G401 (cell line): ENCODE results near the gene POP7. TPM values are rescaled to one million over a fixed set of nuclear protein-coding genes. Genes with fewer than 3 reads are reported as not detected.

Source experiments
- DNase-seq: peaks from one replicate; pipeline ENCODE4 v3.0.0-alpha.2; 2015; ENCODE audit warnings: low spot score
- in situ Hi-C: cut with HindIII; loops from 2 replicates; pipeline ENCODE4 v1.10.0; 2016; ENCODE audit warnings: low sequenced_read_pairs, mixed read lengths
- total RNA-seq: library from RNA; depleted of rRNA; stranded (reverse); fragments of >200 nt; shearing (Covaris generic); gene quantifications from 2 replicates; pipeline ENCODE4 v1.2.3, GENCODE V29; 2014

The POP7 gene
- total RNA-seq, 1 experiment from 2014 or later = 116 TPM

DNA sequence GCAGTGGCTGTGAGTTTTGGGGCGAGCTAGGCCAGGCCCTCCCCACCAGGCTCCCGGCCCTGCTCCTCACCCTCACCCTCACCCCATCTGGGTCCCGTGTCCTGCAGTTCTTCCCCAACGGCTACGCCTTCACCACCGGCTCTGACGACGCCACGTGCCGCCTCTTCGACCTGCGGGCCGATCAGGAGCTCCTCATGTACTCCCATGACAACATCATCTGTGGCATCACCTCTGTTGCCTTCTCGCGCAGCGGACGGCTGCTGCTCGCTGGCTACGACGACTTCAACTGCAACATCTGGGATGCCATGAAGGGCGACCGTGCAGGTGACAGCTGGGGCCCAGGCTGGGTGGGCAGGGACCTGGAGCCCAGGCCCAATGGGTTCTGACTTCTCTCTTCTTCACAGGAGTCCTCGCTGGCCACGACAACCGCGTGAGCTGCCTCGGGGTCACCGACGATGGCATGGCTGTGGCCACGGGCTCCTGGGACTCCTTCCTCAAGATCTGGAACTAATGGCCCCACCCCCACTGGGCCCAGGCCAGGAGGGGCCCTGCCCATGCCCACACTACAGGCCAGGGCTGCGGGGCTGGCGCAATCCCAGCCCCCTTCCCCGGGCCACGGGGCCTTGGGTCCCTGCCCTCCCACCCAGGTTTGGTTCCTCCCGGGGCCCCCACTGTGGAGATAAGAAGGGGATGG, 27.5 kb upstream of the POP7 start:
- in situ Hi-C loops = no loop called here
- DNase-seq = no peak

- no peak for DNase-seq
- in situ Hi-C loops = no loop called here
These were observed 26.6 kb upstream of the POP7 start for GRCh38 chr7:100679129-100679926.

- DNase-seq = peak; percentile 46
- in situ Hi-C loops = no loop called here
These were observed 25.9 kb upstream of the POP7 start for GRCh38 chr7:100679927-100680575.

DNA sequence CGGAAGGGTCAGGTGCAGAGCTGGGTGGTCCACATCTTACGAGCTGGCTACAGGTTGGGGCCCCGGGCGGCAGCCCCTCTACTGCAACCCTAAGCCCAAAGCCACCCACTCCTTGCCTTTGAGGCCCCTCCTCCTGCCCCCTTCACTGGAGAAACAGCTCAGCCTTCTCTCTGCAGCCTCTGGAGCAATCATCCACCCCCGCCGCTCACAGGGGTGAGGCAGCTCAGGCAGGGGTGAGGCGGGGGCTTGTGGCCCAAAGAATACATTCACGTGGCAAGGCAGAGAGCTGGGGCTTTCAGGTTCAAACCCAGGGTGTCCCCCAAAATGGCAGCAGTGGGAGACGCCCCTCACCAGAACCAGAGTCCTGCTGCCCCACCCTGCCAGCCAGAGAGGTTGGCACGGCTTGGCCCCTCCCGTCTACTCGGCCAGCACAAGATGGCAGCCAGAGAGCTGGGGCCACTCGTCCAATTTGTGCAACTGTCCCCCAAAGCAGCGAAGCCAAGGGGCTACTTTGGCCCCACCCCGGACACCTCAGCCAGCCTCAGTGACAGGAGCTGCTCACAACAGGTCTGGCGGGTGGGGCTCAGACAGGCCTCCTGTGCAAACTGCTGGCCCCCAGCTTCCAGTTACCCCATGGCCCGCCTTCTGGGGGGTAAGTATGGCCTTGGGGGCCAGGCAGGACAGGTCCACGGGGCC, 25.2 kb upstream of the POP7 start:
- no peak for DNase-seq
- in situ Hi-C loops = no loop called here

- in situ Hi-C loops = no loop called here
- DNase-seq = no peak
These were observed 24.3 kb upstream of the POP7 start for GRCh38 chr7:100681491-100682227.

DNA sequence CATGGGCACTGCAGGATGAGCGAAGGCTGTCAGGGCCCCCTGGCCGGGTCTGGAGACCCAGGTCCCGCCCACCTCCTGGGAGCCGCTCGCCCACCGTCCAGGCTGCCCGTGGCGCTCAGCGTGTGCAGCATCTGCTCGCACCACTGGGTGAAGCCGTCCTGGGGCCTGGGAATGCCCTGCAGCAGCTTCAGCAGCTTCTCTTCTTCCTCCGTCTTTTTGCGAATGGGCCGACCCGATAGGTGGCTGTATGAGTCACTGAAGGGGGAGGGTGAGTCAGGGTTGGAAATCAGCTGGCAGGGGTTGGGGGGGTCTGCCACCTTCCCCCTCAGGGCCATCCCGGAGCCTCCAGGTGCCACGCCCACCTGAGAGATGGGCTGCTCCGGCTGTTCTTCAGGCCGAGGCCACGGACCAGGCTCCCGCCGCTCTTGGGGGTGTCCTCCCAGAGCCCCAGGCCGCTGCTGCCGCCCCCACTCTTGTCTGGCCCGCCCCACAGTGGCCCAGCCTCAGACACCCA, 23.6 kb upstream of the POP7 start:
- DNase-seq = no peak
- in situ Hi-C loops = no loop called here

- no peak for DNase-seq
- in situ Hi-C loops = no loop called here
These were observed 22.8 kb upstream of the POP7 start for GRCh38 chr7:100682991-100683658.

GRCh38 chr7:100683659-100684533, 22.0 kb upstream of the POP7 start:
- in situ Hi-C loops = no loop called here
- DNase-seq = no peak

GRCh38 chr7:100684534-100685042, 21.3 kb upstream of the POP7 start:
- no peak for DNase-seq

GRCh38 chr7:100685049-100685605, 20.8 kb upstream of the POP7 start:
- in situ Hi-C loops = no loop called here
- DNase-seq = no peak

More at GRCh38 chr7:100684534-100685042, 21.3 kb upstream of the POP7 start:
- in situ Hi-C loops = no loop called here

DNA sequence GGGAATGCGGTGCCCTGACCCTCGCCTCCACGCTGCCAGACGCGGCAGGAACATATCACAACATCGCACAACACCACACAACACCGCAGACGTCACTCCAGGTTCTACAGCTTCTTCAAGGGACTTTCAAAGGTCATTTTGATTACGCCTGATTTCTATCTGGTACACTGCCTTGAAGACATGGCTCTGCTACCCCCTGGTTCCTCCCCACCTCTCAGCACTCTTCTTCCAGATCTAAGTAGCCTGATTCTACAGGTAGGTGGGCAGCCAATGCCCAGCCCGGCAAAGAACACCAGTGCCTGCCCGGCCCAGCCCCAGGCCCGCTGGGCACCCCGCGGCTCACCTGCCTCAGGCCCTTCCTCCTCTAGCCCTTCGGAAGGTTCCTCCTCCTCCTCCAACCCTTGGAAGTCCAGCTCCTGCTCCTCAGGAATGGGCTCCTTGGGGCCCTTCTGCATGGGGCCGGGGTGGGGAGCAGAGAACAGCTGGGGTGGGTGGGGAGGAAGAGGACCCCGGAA, 20.2 kb upstream of the POP7 start:
- in situ Hi-C loops = no loop called here
- DNase-seq = no peak

DNA sequence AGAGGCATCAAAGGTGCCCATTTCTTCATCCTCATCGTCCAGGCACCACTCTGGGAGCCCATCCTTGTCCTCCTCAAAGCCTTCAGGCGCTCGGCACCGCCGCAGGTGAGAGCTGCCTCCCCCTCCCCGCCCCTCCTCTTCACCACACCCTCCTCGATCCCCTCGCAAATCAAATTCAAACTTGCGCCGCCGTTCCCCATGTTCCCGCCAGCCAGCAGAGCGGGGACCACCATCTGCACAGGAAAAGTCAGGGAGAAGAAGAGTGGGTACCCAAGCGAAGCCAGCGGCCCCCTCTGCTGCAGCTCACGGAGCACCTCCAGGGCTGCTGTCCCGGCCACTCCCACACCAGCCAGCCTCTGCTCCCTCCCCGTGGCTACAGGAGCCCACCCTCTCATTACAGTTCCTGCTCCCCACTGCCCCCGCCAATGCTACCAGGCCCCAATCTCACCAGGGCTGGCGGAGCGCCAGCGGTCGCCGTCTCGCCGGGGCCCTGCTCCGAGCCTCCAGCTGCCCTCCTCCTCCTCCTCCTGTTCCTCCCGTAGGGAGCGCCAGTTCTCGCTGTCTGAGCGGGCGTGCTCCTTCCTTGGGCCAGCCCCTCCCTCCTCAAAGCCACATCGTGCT, 19.6 kb upstream of the POP7 start:
- in situ Hi-C loops = no loop called here
- no peak for DNase-seq

DNA sequence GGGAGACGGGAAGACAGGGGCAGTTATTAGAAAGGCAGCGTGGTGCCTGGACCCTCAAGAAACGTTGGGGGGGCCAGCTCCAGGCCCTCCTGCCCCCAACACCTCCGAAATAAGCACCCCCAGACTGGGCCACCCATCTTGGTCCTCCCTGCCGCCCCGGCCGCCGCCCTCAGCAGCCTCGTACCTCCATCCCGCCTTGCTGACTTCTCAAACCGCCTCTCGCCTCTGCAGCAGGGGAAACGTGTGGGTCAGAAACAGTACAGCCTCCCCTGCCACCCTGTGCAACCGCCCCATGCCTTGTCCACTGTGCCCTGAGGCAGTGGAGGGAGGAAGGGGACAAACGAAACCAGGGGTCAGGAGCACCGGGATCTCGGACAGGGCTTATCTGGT, 19.1 kb upstream of the POP7 start:
- DNase-seq = no peak
- in situ Hi-C loops = no loop called here

DNA sequence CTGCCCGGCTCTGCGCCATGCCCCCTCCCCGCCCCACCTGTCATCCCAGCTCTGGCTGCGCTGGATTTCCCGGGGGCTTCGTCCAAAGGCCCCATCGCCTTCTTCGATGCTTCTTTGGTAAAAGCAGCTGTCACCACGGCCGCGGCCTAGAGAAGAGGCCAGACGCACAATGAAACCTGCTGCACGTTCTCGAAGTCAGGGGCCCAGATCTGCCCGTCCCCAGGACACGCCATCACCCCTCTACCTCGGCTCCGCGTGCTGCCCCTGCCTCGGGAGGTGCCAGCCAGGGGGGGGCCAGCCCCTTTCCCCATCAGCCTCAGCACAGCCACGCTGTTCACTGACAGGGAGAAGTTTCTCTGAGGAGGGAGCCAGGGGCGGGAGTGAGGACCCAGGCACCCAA, 18.7 kb upstream of the POP7 start:
- in situ Hi-C loops = no loop called here
- DNase-seq = no peak

GRCh38 chr7:100687751-100688300, 18.1 kb upstream of the POP7 start:
- no peak for DNase-seq
- in situ Hi-C loops = no loop called here

GRCh38 chr7:100688326-100688860, 17.5 kb upstream of the POP7 start:
- in situ Hi-C loops = no loop called here
- DNase-seq = no peak
